Measurements from ENCODE around the gene CRYBG1. TPM values are rescaled to one million over a fixed set of nuclear protein-coding genes. Genes with fewer than 3 reads are reported as not detected.

Gene CRYBG1
- total RNA-seq, 1 experiment from 2014 or later, result 2.3 TPM

DNA sequence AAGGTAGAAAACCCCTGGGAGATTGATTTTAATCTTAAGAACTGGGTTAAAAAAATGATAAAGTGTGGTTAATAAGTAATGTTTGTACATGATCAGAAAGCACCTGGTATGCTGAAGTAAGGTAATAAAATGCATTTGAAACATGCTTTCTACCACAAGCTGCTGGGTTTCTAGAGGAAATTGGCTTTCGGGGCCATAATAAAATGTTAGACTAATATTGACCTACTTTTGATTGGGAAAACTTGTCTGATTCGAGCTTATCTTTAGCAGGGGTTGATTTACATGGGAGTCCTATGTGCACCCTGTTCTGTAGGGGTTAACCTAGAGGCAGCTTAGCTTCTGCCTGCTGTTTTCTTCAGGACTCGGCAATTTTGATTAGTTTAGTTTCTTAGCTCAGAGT lies 50.5 kb downstream of the CRYBG1 start:
- DNase-seq, result no peak
- Histone ChIP-seq H3K27me3 (0 out of 2 replicates have a peak, but pooled peaks cover 5% of the 10 kb centered on the region), H3K36me3 (no peaks in the 10 kb centered on the region), H3K4me3 (no peak overlapping the region), H3K9me3 (peaks cover 2% of the 10 kb centered on the region; the same call in 1 of the 2 replicates)

DNA sequence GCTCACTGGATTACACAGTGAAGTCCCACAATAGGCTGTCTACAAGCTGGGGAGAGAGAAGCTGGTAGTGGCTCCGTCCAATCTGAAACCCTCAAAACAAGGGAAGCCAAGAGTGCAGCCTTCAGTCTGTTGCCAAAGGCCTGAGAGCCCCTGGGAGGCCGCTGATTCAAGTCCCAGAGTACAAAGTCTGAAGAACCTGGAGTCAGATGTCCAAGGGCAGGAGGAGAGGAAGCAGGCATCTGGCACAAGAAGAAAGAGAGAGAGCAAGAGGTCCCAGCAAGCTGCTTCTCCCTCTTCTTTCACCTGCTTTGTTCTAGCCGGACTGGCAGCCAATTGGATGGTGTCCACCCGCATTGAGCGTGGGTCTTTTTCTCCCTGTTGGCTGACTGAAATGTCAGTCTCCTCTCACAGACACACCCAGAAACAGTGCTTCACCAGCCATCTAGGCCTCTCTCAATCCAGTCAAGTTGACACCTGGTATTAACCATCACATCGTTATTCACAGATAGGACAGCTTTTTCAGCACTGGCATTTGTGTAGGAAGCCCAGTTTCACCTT lies 51.2 kb downstream of the CRYBG1 start:
- no peak overlapping the region for H3K4me3 ChIP-seq
- peaks cover 2% of the 10 kb centered on the region; the same call in 1 of the 2 replicates for H3K9me3 ChIP-seq
- 0 out of 2 replicates have a peak, but pooled peaks cover 5% of the 10 kb centered on the region for H3K27me3 ChIP-seq
- H3K36me3 ChIP-seq, result no peaks in the 10 kb centered on the region
- no peak for DNase-seq

DNA sequence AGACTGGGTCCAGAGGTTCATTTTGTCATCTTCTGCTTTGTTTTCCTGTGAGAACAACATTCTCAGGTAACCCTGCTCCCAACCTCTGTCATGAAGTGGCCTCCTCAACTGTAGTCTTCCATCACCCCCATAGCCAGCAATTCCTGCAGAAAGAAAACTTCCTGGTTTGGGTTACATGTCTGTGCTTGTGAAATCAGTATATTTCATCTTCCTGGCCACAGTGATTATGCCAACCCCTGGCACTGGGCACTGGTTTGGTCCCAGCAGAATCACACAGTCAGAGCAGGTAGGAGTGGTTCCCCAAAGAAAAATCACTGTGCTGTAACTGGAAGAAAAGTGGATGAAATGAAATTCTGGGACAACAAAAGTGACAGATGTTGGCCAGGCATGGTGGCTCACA lies 52.5 kb downstream of the CRYBG1 start:
- Histone ChIP-seq H3K36me3 (no peaks in the 10 kb centered on the region), H3K9me3 (no peaks in the 10 kb centered on the region), H3K4me3 (no peak overlapping the region), H3K27me3 (0 out of 2 replicates have a peak, but pooled peaks cover 5% of the 10 kb centered on the region)
- DNase-seq, result no peak

DNA sequence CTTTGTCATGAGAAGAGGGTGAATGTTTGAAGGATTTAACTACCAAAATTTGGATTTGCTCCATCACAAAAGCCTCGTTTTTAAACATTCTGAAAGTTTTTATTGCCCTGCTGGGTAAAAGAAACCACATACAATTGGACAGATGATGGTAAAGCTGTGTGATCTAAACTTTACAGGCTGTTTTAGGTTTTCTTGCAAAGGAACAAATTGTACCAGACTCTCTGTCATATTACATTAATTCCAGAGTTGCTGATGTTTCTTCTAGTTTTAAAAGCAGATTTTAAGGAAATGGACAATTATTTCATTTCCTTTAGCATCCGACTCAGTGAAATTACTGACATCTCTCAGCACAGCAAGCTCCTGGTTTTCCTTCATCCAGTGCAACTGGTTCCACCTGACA lies 53.2 kb downstream of the CRYBG1 start:
- no peak for DNase-seq
- Histone ChIP-seq H3K36me3 (no peaks in the 10 kb centered on the region), H3K9me3 (no peaks in the 10 kb centered on the region), H3K27me3 (0 out of 2 replicates have a peak, but pooled peaks cover 5% of the 10 kb centered on the region), H3K4me3 (no peak overlapping the region)

DNA sequence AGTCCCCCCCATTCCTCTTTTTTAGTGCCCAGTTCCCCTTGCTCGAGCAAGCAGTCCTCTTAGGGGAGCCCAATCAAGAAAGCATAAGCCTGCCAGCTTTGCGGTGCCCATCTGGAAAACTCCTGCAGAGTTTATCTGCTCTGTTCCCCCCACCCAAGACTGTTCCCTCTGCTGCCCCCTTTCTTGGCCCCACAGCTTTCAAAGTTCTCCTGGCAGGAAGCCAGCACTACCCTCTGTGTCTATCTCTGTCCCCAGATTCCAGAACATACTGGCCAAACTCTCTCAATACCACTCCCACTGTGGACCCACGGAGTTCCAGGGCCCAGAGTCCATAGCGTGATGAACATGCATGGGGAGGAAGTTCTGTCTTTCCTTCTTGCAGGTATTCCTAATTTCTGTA lies 55.4 kb downstream of the CRYBG1 start:
- no peaks in the 10 kb centered on the region for H3K36me3 ChIP-seq
- no peaks in the 10 kb centered on the region for H3K9me3 ChIP-seq
- H3K4me3 ChIP-seq, result no peak overlapping the region
- 0 out of 2 replicates have a peak, but pooled peaks cover 5% of the 10 kb centered on the region for H3K27me3 ChIP-seq
- DNase-seq, result no peak

DNA sequence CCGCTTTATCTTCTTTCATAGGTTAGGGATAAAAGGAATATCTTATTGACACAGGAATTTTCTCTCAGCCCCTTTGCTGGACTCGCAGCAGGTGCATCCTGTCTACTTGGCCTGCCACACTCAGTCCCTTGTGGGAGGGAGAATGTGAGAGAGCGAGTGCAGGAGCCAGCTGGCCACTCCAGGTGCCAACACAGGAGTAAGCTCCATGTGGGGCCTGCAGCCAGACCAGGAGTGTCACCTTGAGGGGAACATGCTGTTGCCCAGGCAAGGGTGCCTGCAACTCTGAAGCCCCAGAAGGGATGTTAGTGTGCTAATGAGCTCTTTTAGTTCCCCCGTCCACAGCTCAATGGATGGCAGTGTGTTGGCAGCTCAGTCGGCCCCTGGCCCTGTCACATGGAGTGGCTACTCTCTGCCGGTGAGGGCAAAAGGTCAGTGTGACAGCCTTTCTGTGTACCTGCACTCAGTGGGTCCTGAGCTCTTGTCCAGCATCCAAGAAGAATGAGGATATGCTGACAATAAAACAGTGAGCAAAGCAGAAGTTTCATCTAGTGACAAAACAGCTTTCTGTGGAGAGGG lies 57.1 kb downstream of the CRYBG1 start:
- DNase-seq, result no peak
- H3K9me3 ChIP-seq, result no peaks in the 10 kb centered on the region
- H3K36me3 ChIP-seq, result no peaks in the 10 kb centered on the region
- H3K4me3 ChIP-seq, result no peak overlapping the region
- 0 out of 2 replicates have a peak, but pooled peaks cover 2% of the 10 kb centered on the region for H3K27me3 ChIP-seq

DNA sequence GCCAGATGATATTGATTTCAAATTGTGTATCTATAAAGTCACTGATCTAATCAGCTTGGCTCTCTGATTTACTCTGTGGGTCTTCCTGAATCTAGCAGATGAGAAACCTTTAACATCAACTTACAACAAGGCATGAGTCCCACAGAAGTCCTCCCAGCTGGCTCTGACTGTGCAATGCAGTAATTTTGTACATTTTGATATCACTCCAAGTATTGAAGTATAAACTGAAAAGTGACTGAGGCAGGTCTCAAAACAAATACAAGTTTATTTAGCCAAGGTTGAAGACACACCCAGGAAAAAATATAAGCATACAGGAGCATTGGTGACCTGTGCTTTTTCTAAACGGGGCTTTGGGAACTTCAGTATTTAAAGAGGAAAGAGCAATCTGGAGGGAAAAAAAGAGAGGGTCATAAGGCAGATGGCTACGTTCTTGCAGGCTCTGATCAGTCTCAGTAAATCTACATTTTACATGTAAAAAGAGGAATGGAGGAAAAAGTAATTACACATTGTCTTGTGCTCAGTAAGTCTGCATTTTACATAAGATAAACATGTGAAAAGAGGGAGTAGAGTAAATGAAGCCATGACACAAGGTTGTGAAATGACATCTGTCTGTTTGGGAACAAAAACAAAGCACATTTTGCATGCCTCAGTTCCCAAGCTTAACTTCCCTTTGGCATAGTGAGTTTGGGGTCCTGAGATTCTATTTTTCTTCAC lies 59.5 kb downstream of the CRYBG1 start:
- Histone ChIP-seq H3K27me3 (0 out of 2 replicates have a peak, but pooled peaks cover 1% of the 10 kb centered on the region), H3K9me3 (no peaks in the 10 kb centered on the region), H3K4me3 (no peak overlapping the region), H3K36me3 (no peaks in the 10 kb centered on the region)
- DNase-seq, result no peak

DNA sequence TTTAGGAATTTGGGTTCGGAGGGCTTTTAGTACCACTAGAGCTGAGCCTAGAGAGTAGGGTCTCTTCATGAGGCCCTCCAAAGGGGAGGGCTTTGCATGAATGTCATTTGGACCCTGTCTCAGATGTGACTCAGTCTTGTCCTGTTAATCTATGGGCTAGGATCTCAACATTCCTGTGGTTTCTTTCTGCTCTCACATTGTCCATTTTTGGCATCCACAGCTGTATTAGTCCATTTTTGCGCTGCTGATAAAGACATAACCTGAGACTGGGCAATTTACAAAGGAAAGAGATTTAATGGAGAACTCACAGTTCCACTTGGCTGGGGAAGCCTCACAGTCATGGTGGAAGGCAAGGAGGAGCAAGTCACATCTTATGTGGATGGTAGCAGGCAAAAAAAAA lies 61.0 kb downstream of the CRYBG1 start:
- H3K9me3 ChIP-seq, result no peaks in the 10 kb centered on the region
- DNase-seq, result peak; percentile 5
- no peaks in the 10 kb centered on the region for H3K27me3 ChIP-seq
- no peak overlapping the region for H3K4me3 ChIP-seq
- no peaks in the 10 kb centered on the region for H3K36me3 ChIP-seq

DNA sequence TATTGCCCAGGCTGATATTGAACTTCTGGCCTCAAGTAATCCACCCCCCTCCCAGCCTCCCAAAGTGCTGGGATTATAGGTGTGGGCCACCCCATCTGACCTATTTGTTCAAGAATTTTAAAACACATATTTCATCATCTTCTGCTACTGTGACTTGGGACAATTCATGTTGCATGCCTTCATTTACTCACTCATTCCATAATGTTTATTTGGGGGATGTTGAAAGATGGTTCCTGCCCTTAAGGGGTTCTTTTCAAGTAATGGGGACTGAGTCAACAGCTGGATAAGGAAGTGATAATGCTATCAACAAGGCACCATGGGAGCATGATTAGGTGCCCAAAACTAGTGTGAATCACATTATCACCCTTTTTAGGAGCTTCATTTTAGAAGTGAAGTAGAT lies 62.0 kb downstream of the CRYBG1 start:
- Histone ChIP-seq H3K9me3 (no peaks in the 10 kb centered on the region), H3K4me3 (no peak overlapping the region), H3K27me3 (no peaks in the 10 kb centered on the region), H3K36me3 (no peaks in the 10 kb centered on the region)
- DNase-seq, result no peak

DNA sequence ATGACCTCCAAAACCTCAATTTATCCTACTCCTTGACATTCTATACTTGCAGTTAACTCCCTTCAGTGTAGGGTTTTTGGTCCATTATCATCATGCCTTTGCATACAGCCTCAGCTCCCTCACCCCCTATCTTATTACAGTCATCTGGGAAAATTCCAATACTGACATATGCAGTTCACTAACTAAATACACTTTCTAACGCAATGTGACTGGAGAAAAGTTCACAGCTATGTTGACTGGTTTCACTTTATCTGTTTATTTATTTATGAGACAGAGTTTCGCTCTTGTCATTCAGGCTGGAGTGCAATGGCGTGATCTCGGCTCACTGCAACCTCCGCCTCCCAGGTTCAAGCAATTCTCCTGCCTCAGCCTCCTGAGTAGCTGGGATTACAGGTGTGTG lies 64.9 kb downstream of the CRYBG1 start:
- H3K27me3 ChIP-seq, result no peaks in the 10 kb centered on the region
- no peak overlapping the region for H3K4me3 ChIP-seq
- no peak for DNase-seq
- no peaks in the 10 kb centered on the region for H3K36me3 ChIP-seq
- H3K9me3 ChIP-seq, result no peaks in the 10 kb centered on the region

DNA sequence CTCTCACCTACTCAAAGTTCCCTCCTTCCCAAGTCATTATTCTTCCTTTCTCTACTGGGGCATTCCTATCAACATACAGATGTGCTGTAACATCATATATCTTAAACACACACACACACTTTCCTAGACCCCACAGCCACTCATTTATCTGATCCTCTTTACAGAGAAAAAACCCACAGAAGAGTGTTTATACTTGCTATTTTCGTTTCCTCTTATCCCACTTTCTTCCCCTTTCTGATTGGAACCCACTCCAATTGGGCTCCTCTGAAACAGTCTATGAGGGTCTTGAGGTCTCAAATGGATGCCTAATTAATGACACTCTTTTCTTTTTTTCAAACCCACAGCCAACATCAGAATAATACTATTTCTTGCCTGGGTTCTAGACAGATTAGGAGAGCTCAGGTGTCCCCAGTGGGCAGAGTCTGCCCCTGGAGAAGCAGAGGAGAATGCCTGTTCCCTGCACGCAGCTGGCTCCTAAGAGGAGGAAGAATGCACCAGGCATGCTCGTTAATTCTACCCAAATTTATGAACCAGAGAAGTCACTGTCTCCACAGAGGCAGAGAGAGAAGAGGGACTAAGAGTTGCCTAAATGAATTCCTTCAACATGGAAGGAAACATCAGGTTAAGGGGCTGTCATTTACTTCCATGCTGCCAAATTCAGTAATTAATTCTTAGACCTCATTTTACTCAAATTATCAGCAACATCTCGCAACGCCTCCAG lies 65.9 kb downstream of the CRYBG1 start:
- H3K9me3 ChIP-seq, result no peaks in the 10 kb centered on the region
- H3K4me3 ChIP-seq, result no peak overlapping the region
- no peaks in the 10 kb centered on the region for H3K27me3 ChIP-seq
- no peak for DNase-seq
- no peaks in the 10 kb centered on the region for H3K36me3 ChIP-seq

DNA sequence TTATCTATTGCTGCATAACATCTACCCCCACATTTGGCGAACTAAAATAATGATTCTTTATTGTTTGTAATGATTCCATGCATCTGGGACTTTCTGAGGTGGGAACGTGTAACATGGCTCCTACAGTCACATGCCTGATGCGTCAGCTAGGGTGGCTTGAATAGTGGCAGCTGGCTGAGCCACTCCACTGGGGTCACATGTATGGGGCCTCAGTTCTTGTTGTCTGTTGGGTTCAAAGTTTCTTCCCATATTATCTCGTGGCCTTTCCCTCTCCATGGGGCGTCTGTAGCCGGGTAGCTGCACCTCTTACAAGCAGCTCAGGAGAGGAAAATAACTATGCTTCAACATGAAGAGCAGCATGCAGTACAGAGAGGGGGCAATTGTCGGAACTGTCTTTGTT lies 69.9 kb downstream of the CRYBG1 start:
- DNase-seq, result no peak
- no peaks in the 10 kb centered on the region for H3K27me3 ChIP-seq
- no peaks in the 10 kb centered on the region for H3K9me3 ChIP-seq
- H3K36me3 ChIP-seq, result no peaks in the 10 kb centered on the region
- H3K4me3 ChIP-seq, result no peak overlapping the region

DNA sequence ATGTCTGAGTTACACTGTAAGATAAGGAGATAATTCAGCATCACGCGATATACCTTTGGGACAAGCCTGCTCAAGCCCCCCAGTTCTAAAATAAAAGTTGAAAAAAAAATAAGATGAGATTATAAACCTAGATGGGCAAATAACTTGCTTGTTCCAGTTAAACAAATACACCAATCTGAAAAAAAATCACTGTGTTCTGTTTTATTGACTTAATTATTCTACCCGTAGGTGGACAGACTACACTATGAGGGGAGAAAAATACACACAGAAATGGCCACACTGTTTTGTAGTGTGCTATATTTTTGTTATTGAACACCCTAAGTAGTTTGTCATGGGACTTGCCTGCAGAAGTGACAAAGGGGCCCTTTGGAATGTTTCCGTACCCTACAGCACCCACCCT lies 70.9 kb downstream of the CRYBG1 start:
- Histone ChIP-seq H3K4me3 (no peak overlapping the region), H3K36me3 (no peaks in the 10 kb centered on the region), H3K27me3 (no peaks in the 10 kb centered on the region), H3K9me3 (no peaks in the 10 kb centered on the region)
- DNase-seq, result no peak

DNA sequence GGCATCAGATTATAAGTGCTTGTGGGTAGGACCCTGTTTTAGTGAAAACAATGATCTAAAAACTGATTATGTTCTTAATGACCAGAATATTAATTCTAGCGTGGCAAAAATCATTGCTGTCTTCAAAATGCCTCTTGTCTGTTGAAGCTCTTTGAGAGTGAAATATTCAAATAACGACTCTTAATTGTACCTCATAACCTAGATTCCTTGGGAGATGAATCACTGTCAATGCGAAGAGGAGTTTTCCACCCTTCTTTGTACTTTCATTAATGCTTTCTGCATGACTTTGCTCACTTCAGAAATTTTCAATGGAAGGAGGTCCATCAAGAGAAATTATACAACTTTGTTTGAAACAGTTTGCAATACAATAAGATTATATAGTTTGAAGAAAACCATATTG lies 71.5 kb downstream of the CRYBG1 start:
- no peak for DNase-seq
- Histone ChIP-seq H3K9me3 (no peaks in the 10 kb centered on the region), H3K27me3 (no peaks in the 10 kb centered on the region), H3K4me3 (no peak overlapping the region), H3K36me3 (no peaks in the 10 kb centered on the region)

DNA sequence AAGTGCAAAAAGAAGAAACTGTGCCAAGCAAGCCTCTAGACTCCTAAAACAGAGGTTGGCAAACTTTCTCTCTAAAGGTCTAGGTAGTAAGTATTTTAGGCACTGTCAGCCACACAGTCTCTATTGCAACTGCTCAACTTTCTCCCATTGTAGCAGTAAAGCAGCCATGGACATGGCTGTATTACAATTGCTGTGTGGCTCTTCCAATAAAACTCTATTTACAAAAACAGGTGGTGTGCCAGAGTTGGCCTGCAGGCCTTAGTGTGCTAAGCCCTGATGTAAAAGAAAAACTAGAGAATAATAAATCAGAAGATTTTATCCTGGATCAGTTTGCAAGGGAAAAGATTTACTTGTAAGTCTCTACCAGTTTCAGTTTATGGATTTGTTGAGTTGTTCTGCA lies 74.0 kb downstream of the CRYBG1 start:
- Histone ChIP-seq H3K9me3 (no peaks in the 10 kb centered on the region), H3K4me3 (no peak overlapping the region), H3K27me3 (peaks cover 6% of the 10 kb centered on the region; the same call in 1 of the 2 replicates), H3K36me3 (no peaks in the 10 kb centered on the region)
- no peak for DNase-seq

DNA sequence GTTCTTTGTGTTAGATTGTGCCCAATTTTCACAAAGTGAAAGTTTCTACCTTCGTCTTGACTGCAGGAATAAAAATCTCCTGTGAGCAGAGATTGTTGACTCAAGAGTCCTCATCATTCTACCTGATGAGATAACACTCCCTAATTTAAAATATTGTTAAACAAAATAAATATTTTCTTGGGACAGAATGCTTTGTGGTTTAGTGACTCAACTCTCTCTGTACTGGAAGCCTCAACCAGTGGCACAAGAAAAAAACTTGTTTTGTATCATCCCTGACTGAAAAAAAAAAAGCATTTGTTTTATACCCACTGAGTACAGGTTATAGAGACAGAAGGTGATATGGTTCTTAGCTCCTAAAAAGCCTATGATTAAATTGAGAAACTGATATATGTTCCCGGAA lies 78.9 kb downstream of the CRYBG1 start:
- no peak for DNase-seq
- no peaks in the 10 kb centered on the region for H3K36me3 ChIP-seq
- peaks cover 44% of the 10 kb centered on the region for H3K27me3 ChIP-seq
- H3K9me3 ChIP-seq, result no peaks in the 10 kb centered on the region
- H3K4me3 ChIP-seq, result no peak overlapping the region

DNA sequence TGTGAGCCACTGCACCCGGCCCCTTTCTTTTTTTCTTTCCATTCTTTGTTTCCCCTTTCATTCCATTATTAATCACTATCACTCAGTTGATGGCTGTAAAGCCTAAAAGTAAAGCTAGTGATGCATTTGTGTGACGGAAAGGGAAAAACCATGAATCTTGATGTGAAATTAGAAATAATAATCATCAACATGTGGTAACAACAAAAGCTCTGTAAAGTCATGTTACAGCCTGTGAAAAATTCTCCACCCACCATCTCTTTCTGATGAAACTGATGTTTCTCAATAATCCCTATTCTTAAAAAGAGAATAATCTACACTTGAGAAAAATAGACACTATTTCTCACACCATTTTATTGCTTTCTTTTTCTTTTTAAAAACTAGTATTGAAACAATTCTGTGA lies 80.0 kb downstream of the CRYBG1 start:
- Histone ChIP-seq H3K36me3 (no peaks in the 10 kb centered on the region), H3K4me3 (no peak overlapping the region), H3K27me3 (peaks cover 44% of the 10 kb centered on the region), H3K9me3 (no peaks in the 10 kb centered on the region)
- DNase-seq, result no peak

Measured in MG63 (cell line).